GM18507 (cell line): ENCODE data around the gene EPC2.

Experiments used
- DNase-seq: peaks from one replicate; pipeline ENCODE4 v3.0.0; 2011; ENCODE audit warnings: low read depth; ENCODE audit not compliant: insufficient read length; ENCODE audit errors: extremely low spot score
- FAIRE-seq: peaks from 2 replicates; lab custom pipeline; 2011; peaks lifted over from hg19 to GRCh38; lab: Jason Lieb, UNC

EPC2 gene

DNA sequence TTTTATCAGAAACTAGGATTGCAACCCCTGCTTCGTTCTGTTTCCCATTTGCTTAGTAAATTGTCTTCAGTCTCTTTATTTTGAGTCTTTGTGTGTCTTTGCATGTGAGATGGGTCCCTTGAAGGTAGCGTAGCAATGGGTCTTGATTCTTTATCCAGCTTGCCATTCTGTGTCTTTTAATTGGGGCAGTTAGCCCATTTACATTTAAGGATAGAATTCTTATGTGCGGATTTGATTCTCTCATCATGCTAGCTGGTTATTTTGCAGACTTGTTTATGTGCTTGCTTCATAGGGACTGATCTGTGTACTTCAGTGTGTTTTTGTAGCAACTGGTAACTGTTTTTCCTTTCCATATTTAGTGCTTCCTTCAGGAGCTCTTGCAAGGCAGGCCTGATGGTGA lies 73.5 kb downstream of the EPC2 start:
- FAIRE-seq (no peak), DNase-seq (no peak)

DNA sequence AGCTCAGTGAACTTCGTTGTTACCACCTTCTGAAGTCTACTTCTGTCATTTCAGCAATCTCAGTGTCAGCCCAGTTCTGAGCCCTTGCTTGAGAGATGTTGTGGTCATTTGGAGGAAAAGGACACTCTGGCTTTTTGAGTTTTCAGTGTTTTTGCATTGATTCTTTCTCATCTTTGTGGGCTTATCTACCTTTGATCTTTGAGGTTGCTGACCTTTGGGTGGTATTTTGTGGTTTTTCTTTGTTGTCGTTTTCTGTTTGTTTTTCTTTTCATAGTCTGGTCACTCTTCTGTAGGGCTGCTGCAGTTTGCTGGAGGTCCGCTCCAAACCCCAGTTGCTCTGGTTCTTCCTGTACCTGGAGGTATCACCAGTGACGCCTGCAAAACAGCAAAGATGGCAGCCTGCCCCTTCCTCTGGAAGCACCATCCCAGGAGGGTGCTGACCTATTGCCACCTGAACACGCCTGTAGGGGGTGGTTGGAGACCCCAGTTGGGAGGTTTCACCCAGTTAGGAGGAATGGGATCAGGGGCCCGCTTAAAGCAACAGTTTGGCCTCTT lies 74.7 kb downstream of the EPC2 start:
- FAIRE-seq (no peak), DNase-seq (no peak)

DNA sequence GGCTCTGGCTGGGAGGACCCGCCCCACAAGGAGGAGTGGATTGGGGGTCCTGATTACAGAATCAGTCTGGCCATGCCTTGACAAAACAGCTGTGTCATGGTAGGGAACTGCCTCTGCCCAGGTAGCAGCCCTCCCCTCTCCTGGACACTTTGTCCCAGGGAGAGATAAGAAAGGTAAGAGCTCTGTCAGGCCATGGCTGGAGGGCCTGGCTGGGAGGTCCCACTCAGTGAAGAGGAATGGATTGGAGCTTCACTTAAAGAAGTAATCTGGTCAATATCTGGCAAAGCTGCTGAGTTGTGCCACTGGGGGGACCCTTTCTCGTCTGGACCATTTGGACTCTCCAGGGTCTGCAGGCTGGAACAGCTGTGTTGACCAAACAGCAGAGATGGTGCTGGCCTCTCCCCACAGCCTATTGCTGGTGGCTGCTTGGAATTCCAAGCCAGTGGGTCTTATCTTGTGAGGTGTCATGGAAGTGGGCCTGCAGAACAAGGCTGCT lies 75.4 kb downstream of the EPC2 start:
- DNase-seq (no peak), FAIRE-seq (no peak)

DNA sequence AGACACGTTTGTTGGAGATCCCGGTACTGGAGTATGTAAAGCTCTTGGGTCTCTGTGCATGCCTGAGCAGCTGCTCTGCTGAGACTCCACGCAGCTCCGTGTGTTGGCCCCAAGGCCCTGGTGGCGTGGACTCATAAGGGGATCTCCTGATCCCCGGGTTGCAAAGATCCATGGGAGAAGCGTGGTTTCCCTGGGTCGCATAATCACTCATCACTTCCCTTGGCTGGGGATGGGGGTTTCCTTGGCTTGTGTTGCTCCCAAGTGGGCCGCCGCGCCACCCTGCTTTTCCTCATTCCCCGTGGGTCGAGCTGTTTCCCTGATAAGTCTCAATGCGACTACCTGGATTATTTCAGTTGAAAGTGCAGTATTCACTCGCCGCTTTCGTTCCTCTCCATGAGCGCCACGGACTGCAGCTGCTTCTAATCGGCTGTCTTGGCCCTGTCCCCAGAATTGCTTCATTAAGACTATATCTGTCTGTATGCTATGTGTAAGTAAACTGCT lies 76.0 kb downstream of the EPC2 start:
- no peak for FAIRE-seq
- no peak for DNase-seq

- FAIRE-seq = peak; percentile 31
- DNase-seq = no peak
These were observed 77.0 kb downstream of the EPC2 start for GRCh38 chr2:148721520-148721931.

- DNase-seq (no peak), FAIRE-seq (peak; percentile 33)
These were observed 77.6 kb downstream of the EPC2 start for GRCh38 chr2:148721991-148722777.

- FAIRE-seq = no peak
- no peak for DNase-seq
These were observed 81.0 kb downstream of the EPC2 start for GRCh38 chr2:148725564-148725963.

- FAIRE-seq = peak; percentile 62
- no peak for DNase-seq
These were observed 81.7 kb downstream of the EPC2 start for GRCh38 chr2:148726228-148726627.

DNA sequence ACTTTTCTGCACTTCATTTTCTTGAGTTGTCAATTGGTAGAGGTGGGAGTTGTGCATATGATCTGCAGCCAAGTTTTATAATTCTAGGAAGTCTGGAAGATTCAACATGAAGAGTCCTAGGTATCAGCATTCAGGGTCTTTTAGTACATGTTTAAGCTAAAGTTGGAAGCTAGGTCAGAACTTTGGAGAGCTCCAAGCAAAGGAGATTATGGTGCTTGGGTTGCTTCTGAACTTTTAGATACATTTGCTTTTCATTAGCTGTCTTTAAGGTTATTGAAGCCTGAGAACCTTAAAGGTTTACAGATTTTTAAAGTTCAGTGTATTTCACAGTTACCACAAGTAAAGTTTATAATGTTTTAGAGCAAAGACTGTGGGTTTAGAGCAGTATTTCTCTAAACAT lies 85.5 kb downstream of the EPC2 start:
- no peak for DNase-seq
- no peak for FAIRE-seq

DNA sequence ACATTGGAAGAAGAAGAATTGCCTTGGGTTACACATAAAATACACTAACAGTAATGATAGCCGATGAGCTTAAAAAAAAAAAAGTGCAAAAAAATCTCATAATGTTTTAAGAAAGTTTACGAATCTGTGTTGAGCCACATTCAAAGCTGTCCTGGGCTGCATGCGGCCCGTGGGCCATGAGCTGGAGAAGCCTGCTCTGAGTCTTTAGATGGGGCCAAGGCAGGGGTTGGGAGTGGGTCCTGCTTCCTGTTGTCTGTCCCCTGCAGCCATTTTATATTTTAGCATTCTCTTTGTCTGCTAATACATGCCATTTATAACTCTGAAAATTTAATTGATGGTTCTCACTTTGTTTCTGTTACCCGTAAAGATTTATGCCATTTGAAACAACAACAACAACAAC lies 93.2 kb downstream of the EPC2 start:
- FAIRE-seq = no peak
- no peak for DNase-seq

GRCh38 chr2:148739454-148740105 lies 95.0 kb downstream of the EPC2 start:
- DNase-seq (no peak), FAIRE-seq (no peak)

DNA sequence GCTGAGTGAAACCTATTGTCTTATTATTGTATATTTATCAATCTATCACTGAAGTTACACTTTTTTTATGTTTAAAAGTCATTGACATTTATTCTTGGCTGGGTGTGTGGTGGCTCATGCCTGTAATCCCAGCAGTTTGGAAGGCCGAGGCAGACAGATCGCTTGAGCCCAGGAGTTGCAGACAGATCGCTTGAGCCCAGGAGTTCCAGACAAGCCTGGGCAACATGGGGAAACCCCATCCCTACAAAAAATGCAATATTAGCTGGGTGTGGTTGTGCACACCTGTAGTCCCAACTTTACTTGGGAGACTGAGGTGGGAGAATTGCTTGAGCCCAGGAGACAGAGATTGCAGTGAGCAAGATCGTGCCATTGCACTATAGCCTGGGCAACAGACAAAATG lies 97.8 kb downstream of the EPC2 start:
- FAIRE-seq (no peak), DNase-seq (no peak)

GRCh38 chr2:148745151-148745851 lies 100.8 kb downstream of the EPC2 start:
- FAIRE-seq (no peak), DNase-seq (no peak)

DNA sequence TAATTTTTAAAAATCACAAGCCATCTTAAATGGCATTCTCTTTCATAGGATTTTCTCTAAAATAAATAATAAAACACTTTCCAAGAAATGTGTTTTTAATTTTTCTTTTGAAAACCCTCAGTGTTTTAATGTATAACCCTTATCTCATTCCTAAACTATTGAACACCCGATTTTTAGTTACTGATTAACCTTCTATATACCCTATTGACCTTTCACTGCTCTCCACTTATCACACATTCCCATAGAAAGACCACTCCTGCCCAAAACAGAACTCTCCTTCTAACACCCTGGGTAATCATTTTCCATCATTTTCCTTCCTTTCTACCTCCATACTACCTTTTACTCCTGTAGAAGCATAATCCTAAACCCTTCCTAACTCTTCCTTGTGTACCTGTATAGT lies 102.4 kb downstream of the EPC2 start:
- DNase-seq (no peak), FAIRE-seq (no peak)

- DNase-seq (no peak), FAIRE-seq (no peak)
These were observed 107.4 kb downstream of the EPC2 start for GRCh38 chr2:148751907-148752306.

DNA sequence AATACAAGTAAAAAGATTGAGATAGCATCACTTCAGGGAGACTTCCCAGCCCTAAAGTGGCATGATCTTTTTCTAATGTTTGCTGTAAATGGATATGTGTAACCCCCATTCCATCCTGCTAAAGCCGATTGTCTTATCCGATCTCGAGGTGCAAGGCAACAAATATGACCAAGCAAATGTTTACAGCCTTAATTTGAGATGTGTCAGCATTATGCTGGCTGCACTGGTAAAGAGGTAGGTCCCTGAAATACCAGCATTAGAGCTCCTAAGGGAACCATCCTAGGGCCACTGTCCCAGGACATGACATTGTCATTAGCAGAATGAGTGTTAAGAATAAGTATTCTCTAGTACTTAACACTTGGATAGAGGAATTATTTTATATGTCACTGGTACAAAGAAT lies 108.4 kb downstream of the EPC2 start:
- DNase-seq (no peak), FAIRE-seq (no peak)

DNA sequence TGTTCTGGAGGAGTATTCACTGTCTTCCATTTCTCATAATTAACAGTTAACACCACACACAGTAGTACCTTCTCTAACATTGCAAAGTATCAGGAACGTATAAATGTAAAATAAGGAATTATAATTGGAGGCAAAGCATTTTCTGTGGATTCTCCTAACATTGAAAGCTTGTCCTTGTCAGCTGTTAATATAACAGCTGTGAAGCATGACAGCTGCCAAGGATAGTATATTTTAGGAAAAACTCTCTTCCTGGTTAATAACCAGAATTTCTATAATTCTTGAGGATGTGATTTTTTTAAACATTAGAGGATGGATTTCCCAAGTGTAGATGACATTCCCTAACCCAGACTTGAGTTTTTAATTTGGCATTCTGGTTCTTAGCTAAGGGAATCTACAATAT lies 110.3 kb downstream of the EPC2 start:
- FAIRE-seq = no peak
- DNase-seq = no peak

- no peak for FAIRE-seq
- no peak for DNase-seq
These were observed 111.9 kb downstream of the EPC2 start for GRCh38 chr2:148756292-148756975.

DNA sequence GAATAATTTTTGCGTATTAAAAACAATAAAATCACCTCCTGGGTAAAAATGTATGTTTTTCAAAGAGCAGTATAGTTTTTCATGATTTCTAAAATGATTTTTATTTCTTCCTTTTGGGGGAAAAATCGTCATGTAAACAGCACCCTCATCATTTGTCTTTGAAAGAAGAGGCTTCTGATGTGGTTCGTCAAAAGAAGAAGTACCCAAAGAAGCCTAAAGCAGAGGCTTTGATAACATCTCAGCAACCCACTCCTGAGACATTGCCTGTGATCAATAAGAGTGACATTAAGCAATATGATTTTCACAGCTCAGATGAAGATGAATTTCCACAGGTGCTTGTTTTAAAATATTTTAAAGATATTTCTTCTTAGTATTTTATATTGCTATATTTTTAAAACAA lies 120.3 kb downstream of the EPC2 start:
- DNase-seq = no peak
- no peak for FAIRE-seq

GRCh38 chr2:148770047-148770446 lies 125.5 kb downstream of the EPC2 start:
- no peak for FAIRE-seq

More at GRCh38 chr2:148770047-148770446, 125.5 kb downstream of the EPC2 start:
- DNase-seq = no peak
